Mesenchymal stem cell (in vitro differentiated cells and primary cell): ENCODE data around the gene FLT4.

Experiments
- DNase-seq: peaks from one replicate; pipeline ENCODE4 v3.0.0-alpha.2; 2013
- H2AFZ ChIP-seq: one replicate; pipeline ENCODE4 v1.6.1; 2013; ENCODE audit warnings: low read depth, mild to moderate bottlenecking, control low read depth, inconsistent platforms, low read length, moderate library complexity
- H2AK5ac ChIP-seq: 2 replicates; pipeline ENCODE4 v1.6.1; 2013; ENCODE audit warnings: low read length, moderate library complexity, mild to moderate bottlenecking, inconsistent platforms; ENCODE audit not compliant: severe bottlenecking
- H2BK120ac ChIP-seq: one replicate; pipeline ENCODE4 v1.6.1; 2013; ENCODE audit warnings: low read depth, mild to moderate bottlenecking, inconsistent platforms, low read length, moderate library complexity
- H2BK12ac ChIP-seq, 2 experiments: one replicate each; pipeline ENCODE4 v1.6.1; 2013; ENCODE audit warnings: inconsistent platforms in 2 of 2, low read length in 2 of 2, mild to moderate bottlenecking in 2 of 2, moderate library complexity in 2 of 2, control low read depth in 1 of 2
- H2BK15ac ChIP-seq: one replicate; pipeline ENCODE4 v1.6.1; 2013; ENCODE audit warnings: mild to moderate bottlenecking, low read depth, inconsistent platforms; ENCODE audit not compliant: poor library complexity, severe bottlenecking
- H2BK5ac ChIP-seq: 2 replicates; pipeline ENCODE4 v1.6.1; 2013; ENCODE audit warnings: low read depth, mild to moderate bottlenecking, low read length, control low read depth, inconsistent platforms; ENCODE audit not compliant: poor library complexity, severe bottlenecking
- H3K14ac ChIP-seq, 2 experiments: one replicate each; pipeline ENCODE4 v1.6.1; 2013; ENCODE audit warnings: inconsistent platforms in 2 of 2, low read length in 2 of 2, control low read depth in 1 of 2, mild to moderate bottlenecking in 1 of 2, moderate library complexity in 1 of 2
- H3K18ac ChIP-seq, 2 experiments: one replicate each; pipeline ENCODE4 v1.6.1; 2013; ENCODE audit warnings: inconsistent platforms in 2 of 2, low read length in 2 of 2, control low read depth in 1 of 2, low read depth in 1 of 2, mild to moderate bottlenecking in 1 of 2
- H3K23ac ChIP-seq, 2 experiments: one replicate each; pipeline ENCODE4 v1.6.1; 2013; ENCODE audit warnings: inconsistent platforms in 2 of 2, low read length in 2 of 2, mild to moderate bottlenecking in 2 of 2, moderate library complexity in 2 of 2, control low read depth in 1 of 2
- H3K27ac ChIP-seq: 2 replicates; pipeline ENCODE4 v1.5.1; 2013; ENCODE audit warnings: mild to moderate bottlenecking, moderate library complexity, low read length, control low read depth, inconsistent platforms; ENCODE audit not compliant: poor library complexity, severe bottlenecking
- H3K27me3 ChIP-seq, 2 experiments: 2 replicates each; pipeline versions ENCODE4 v1.6.1 to v1.7.0; 2013; ENCODE audit warnings: low read length in 2 of 2, mild to moderate bottlenecking in 2 of 2, moderate library complexity in 2 of 2, control low read depth in 1 of 2, inconsistent platforms in 1 of 2; ENCODE audit not compliant: control insufficient read depth in 1 of 2, insufficient read depth in 1 of 2
- H3K36me3 ChIP-seq, 2 experiments: 2 replicates each; pipeline versions ENCODE4 v1.6.1 to v1.7.0; 2013; ENCODE audit warnings: low read length in 2 of 2, control low read depth in 1 of 2, inconsistent platforms in 1 of 2, low read depth in 1 of 2, mild to moderate bottlenecking in 1 of 2; ENCODE audit not compliant: insufficient read depth in 2 of 2, control insufficient read depth in 1 of 2
- H3K4ac ChIP-seq, 2 experiments: one replicate each; pipeline ENCODE4 v1.6.1; 2013; ENCODE audit warnings: inconsistent platforms in 2 of 2, low read length in 2 of 2, mild to moderate bottlenecking in 2 of 2, moderate library complexity in 2 of 2, control low read depth in 1 of 2, low read depth in 1 of 2
- H3K4me1 ChIP-seq: 2 replicates; pipeline ENCODE4 v1.6.1; 2013; ENCODE audit warnings: low read depth, low read length, control low read depth; ENCODE audit not compliant: control insufficient read depth, insufficient read depth
- H3K4me2 ChIP-seq: 2 replicates; pipeline ENCODE4 v1.6.1; 2013; ENCODE audit warnings: low read length, mild to moderate bottlenecking, inconsistent platforms; ENCODE audit not compliant: poor library complexity, severe bottlenecking
- H3K4me3 ChIP-seq, 2 experiments: 2 replicates each; pipeline versions ENCODE4 v1.5.1 to v1.7.0; 2013; ENCODE audit warnings: low read length in 2 of 2, mild to moderate bottlenecking in 2 of 2, control low read depth in 1 of 2, low read depth in 1 of 2; ENCODE audit not compliant: insufficient read depth in 1 of 2
- H3K79me1 ChIP-seq: replicated peaks from 2 replicates; pipeline ENCODE4 v1.6.1; 2013; ENCODE audit warnings: mild to moderate bottlenecking, control low read depth, low read length, inconsistent platforms; ENCODE audit not compliant: poor library complexity, severe bottlenecking
- H3K9ac ChIP-seq: 2 replicates; pipeline ENCODE4 v1.7.0; 2013; ENCODE audit warnings: mild to moderate bottlenecking, low read length, moderate library complexity
- H3K9me3 ChIP-seq: 2 replicates; pipeline ENCODE4 v1.7.0; 2013; ENCODE audit warnings: mild to moderate bottlenecking, low read length; ENCODE audit not compliant: control insufficient read depth
- H4K8ac ChIP-seq: one replicate; pipeline ENCODE4 v1.6.1; 2013; ENCODE audit warnings: inconsistent platforms, mild to moderate bottlenecking, low read length, moderate library complexity
- H4K91ac ChIP-seq: one replicate; pipeline ENCODE4 v1.6.1; 2013; ENCODE audit warnings: mild to moderate bottlenecking, low read length, inconsistent platforms
- WGBS: methylation state at CpG from one replicate; pipeline ENCODE4 v1.1.7; 2013; ENCODE audit warnings: mixed read lengths; 5-methylcytosine and 5-hydroxymethylcytosine counted together

FLT4 gene

DNA sequence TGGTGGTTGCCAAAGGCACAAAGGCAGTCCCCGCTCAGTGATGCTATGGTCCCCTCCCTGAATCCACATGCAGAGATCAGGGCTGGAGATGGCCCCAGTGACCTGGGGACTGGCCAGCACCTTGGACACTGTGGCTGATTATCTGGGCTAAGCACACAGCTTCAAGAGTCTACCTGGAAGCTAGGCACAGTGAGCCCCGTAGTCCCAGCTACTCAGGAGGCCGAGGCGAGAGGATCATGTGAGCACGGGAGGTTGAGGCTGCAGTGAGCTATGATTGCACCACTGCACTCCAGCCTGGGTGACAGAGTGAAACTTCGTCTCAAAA is 49.8 kb downstream of the FLT4 start:
- WGBS, result 93% methylated on average over 6 of the region's 6 CpGs

GRCh38 chr5:180598797-180599589 is 50.4 kb downstream of the FLT4 start:
- no peak overlapping the region for H4K91ac ChIP-seq
- H2BK120ac ChIP-seq, result no peak overlapping the region
- no peak overlapping the region for H3K14ac ChIP-seq
- H3K18ac ChIP-seq, result no peak overlapping the region
- H2BK5ac ChIP-seq, result no peak overlapping the region
- H3K27me3 ChIP-seq, result peaks cover 4 to 36% of the 10 kb centered on the region in 2 experiments
- no peak overlapping the region for H3K4me3 ChIP-seq
- H3K23ac ChIP-seq, result no peak overlapping the region
- peaks cover 1% of the 10 kb centered on the region for H3K4me1 ChIP-seq
- H2AFZ ChIP-seq, result no peak overlapping the region
- no peak overlapping the region for H3K9ac ChIP-seq
- no peak overlapping the region for H2BK12ac ChIP-seq
- H3K27ac ChIP-seq, result no peak overlapping the region
- no peak overlapping the region for H3K4ac ChIP-seq
- no peak overlapping the region for H2AK5ac ChIP-seq
- H4K8ac ChIP-seq, result no peak overlapping the region
- H3K4me2 ChIP-seq, result no peak overlapping the region
- no peaks in the 10 kb centered on the region for H3K9me3 ChIP-seq
- H3K36me3 ChIP-seq, result no peaks in the 10 kb centered on the region
- 89% methylated on average over 16 of the region's 16 CpGs for WGBS
- H3K79me1 ChIP-seq, result no peaks in the 10 kb centered on the region
- H2BK15ac ChIP-seq, result no peak overlapping the region
- DNase-seq, result no peak

More for the DNA sequence above, 49.8 kb downstream of the FLT4 start:
- Histone ChIP-seq H3K4ac (no peak overlapping the region), H3K9me3 (no peaks in the 10 kb centered on the region), H2AK5ac (no peak overlapping the region), H4K8ac (no peak overlapping the region), H3K4me2 (no peak overlapping the region), H3K18ac (no peak overlapping the region), H3K79me1 (no peaks in the 10 kb centered on the region), H3K4me3 (no peak overlapping the region), H2BK12ac (no peak overlapping the region), H3K27ac (no peak overlapping the region), H2BK120ac (no peak overlapping the region), H3K4me1 (peaks cover 1% of the 10 kb centered on the region), H3K27me3 (peaks cover 7 to 39% of the 10 kb centered on the region in 2 experiments), H2BK5ac (no peak overlapping the region), H3K9ac (no peak overlapping the region), H4K91ac (no peak overlapping the region), H2BK15ac (no peak overlapping the region), H3K36me3 (no peaks in the 10 kb centered on the region), H3K14ac (no peak overlapping the region), H3K23ac (no peak overlapping the region), H2AFZ (no peak overlapping the region)
- no peak for DNase-seq

GRCh38 chr5:180598316-180598701 is 51.1 kb downstream of the FLT4 start:
- Histone ChIP-seq H4K8ac (no peak overlapping the region), H3K9me3 (no peaks in the 10 kb centered on the region), H3K4ac (no peak overlapping the region), H3K18ac (no peak overlapping the region), H2BK12ac (no peak overlapping the region), H2BK15ac (no peak overlapping the region), H3K36me3 (no peaks in the 10 kb centered on the region), H3K27me3 (peaks cover 9 to 41% of the 10 kb centered on the region in 2 experiments), H4K91ac (no peak overlapping the region), H2AFZ (no peak overlapping the region), H2BK120ac (no peak overlapping the region), H2BK5ac (no peak overlapping the region), H3K14ac (no peak overlapping the region), H3K4me2 (no peak overlapping the region), H3K9ac (no peak overlapping the region), H3K27ac (no peak overlapping the region), H3K4me1 (peaks cover 1% of the 10 kb centered on the region), H3K4me3 (no peak overlapping the region), H2AK5ac (no peak overlapping the region), H3K23ac (no peak overlapping the region), H3K79me1 (no peaks in the 10 kb centered on the region)
- 87% methylated on average over 9 of the region's 9 CpGs for WGBS
- no peak for DNase-seq

DNA sequence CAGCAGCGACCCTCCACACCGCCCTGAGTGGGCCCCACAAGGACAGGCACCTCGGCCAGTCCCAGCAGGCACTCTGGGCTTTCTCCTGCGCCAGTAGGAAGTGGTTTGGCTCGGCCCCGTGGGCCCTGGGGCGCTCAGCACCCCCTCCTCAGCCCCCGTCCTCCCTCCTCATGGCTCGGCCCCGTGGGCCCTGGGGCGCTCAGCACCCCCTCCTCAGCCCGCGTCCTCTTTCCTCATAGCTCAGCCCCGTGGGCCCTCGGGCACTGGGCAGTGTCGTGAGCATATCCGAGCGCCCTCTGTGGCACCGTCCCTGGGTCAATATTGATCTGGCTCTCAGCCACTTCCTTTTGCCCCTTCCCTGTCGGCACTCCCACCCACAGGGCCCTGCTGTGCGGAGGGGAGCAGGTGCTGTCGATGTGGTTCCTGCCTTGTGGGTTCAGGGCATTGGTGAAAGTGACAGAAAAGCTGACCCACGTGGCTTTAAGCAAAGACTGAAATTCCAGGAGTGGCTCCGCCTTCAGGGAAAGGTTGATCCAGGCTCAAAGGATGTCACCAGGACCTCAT is 52.6 kb downstream of the FLT4 start:
- H3K18ac ChIP-seq, result no peak overlapping the region
- no peak overlapping the region for H3K27ac ChIP-seq
- H2BK120ac ChIP-seq, result no peak overlapping the region
- H2AFZ ChIP-seq, result no peak overlapping the region
- H3K4me3 ChIP-seq, result no peak overlapping the region
- H3K27me3 ChIP-seq, result peaks cover 19 to 45% of the 10 kb centered on the region in 2 experiments
- no peaks in the 10 kb centered on the region for H3K36me3 ChIP-seq
- no peak overlapping the region for H3K23ac ChIP-seq
- H3K9ac ChIP-seq, result no peak overlapping the region
- no peak overlapping the region for H2AK5ac ChIP-seq
- no peak overlapping the region for H2BK12ac ChIP-seq
- H3K79me1 ChIP-seq, result no peaks in the 10 kb centered on the region
- no peak overlapping the region for H3K4ac ChIP-seq
- DNase-seq, result no peak
- H2BK5ac ChIP-seq, result no peak overlapping the region
- H3K4me2 ChIP-seq, result no peak overlapping the region
- WGBS, result 83% methylated on average over 23 of the region's 24 CpGs
- no peaks in the 10 kb centered on the region for H3K9me3 ChIP-seq
- no peak overlapping the region for H3K14ac ChIP-seq
- H4K8ac ChIP-seq, result no peak overlapping the region
- peaks cover 2% of the 10 kb centered on the region for H3K4me1 ChIP-seq
- H2BK15ac ChIP-seq, result no peak overlapping the region
- no peak overlapping the region for H4K91ac ChIP-seq
